HAP-1 (cell line): ENCODE measurements around the gene FOXF1.

Source experiments
- DNase-seq, 2 experiments: peaks; one replicate each; pipeline ENCODE4 v3.0.0-alpha.2; 2016 to 2020; ENCODE audit warnings: low spot score in 2 of 2
- H3K27me3 ChIP-seq: fragments of 250-450 bp; sonication (Bioruptor Pico); 2 replicates; pipeline ENCODE4 v1.5.1; 2020; ENCODE audit warnings: low read depth, mild to moderate bottlenecking, moderate library complexity
- H3K36me3 ChIP-seq: fragments of 250-450 bp; sonication (Bioruptor Pico); replicated peaks from 2 replicates; pipeline ENCODE4 v1.5.1; 2020; ENCODE audit warnings: mild to moderate bottlenecking
- H3K4me1 ChIP-seq: fragments of 250-450 bp; sonication (Bioruptor Pico); 2 replicates; pipeline ENCODE4 v1.5.1; 2020; ENCODE audit warnings: mild to moderate bottlenecking
- H3K4me3 ChIP-seq: fragments of 250-450 bp; sonication (Bioruptor Pico); 2 replicates; pipeline ENCODE4 v1.5.1; 2020; ENCODE audit warnings: mild to moderate bottlenecking, moderate library complexity
- H3K9me3 ChIP-seq: fragments of 250-450 bp; sonication (Bioruptor Pico); 2 replicates; pipeline ENCODE4 v1.5.1; 2020; ENCODE audit warnings: mild to moderate bottlenecking, moderate library complexity
- in situ Hi-C: fragments of 300-500 bp; cut with MboI; formaldehyde crosslinking; loops from 3 replicates; pipeline ENCODE4 v1.14.3; 2020; ENCODE audit warnings: low sequenced_read_pairs, inconsistent platforms, mixed read lengths

Gene FOXF1

GRCh38 chr16:86533076-86533475, 22.7 kb downstream of the FOXF1 start:
- in situ Hi-C loops: no loop called here
- no peak overlapping the region for H3K4me3 ChIP-seq
- H3K36me3 ChIP-seq: peaks cover 4% of the 10 kb centered on the region; the same call in 1 of the 2 replicates
- DNase-seq: no peak
- no peaks in the 10 kb centered on the region for H3K4me1 ChIP-seq
- H3K9me3 ChIP-seq: no peaks in the 10 kb centered on the region
- H3K27me3 ChIP-seq: no peaks in the 10 kb centered on the region

GRCh38 chr16:86533767-86534351, 23.5 kb downstream of the FOXF1 start:
- Histone ChIP-seq H3K4me3 (no peak overlapping the region), H3K27me3 (no peaks in the 10 kb centered on the region), H3K4me1 (no peaks in the 10 kb centered on the region), H3K9me3 (no peaks in the 10 kb centered on the region), H3K36me3 (peaks cover 9% of the 10 kb centered on the region; the same call in 1 of the 2 replicates)
- in situ Hi-C loops: no loop called here
- DNase-seq: no peak

- Histone ChIP-seq H3K4me1 (no peaks in the 10 kb centered on the region), H3K36me3 (peaks cover 15% of the 10 kb centered on the region), H3K27me3 (no peaks in the 10 kb centered on the region), H3K4me3 (no peak overlapping the region), H3K9me3 (no peaks in the 10 kb centered on the region)
- in situ Hi-C loops: no loop called here
- DNase-seq: no peak
These were observed 24.7 kb downstream of the FOXF1 start for GRCh38 chr16:86534779-86535615.

- Histone ChIP-seq H3K27me3 (no peaks in the 10 kb centered on the region), H3K9me3 (no peaks in the 10 kb centered on the region), H3K4me1 (no peaks in the 10 kb centered on the region), H3K4me3 (no peak overlapping the region), H3K36me3 (peaks cover 16% of the 10 kb centered on the region)
- DNase-seq: no peak
- in situ Hi-C loops: no loop called here
These were observed 26.3 kb downstream of the FOXF1 start for GRCh38 chr16:86536621-86537020.

GRCh38 chr16:86537486-86537885, 27.2 kb downstream of the FOXF1 start:
- DNase-seq: no peak
- in situ Hi-C loops: no loop called here
- Histone ChIP-seq H3K9me3 (no peaks in the 10 kb centered on the region), H3K4me1 (no peaks in the 10 kb centered on the region), H3K36me3 (peaks cover 23% of the 10 kb centered on the region), H3K27me3 (no peaks in the 10 kb centered on the region), H3K4me3 (no peak overlapping the region)

- Histone ChIP-seq H3K4me3 (no peak overlapping the region), H3K27me3 (no peaks in the 10 kb centered on the region), H3K4me1 (no peaks in the 10 kb centered on the region), H3K9me3 (no peaks in the 10 kb centered on the region), H3K36me3 (peaks cover 23% of the 10 kb centered on the region)
- DNase-seq: no peak
- in situ Hi-C loops: no loop called here
These were observed 28.0 kb downstream of the FOXF1 start for GRCh38 chr16:86538196-86538780.

GRCh38 chr16:86540894-86541293, 30.6 kb downstream of the FOXF1 start:
- no peaks in the 10 kb centered on the region for H3K27me3 ChIP-seq

GRCh38 chr16:86541560-86541959, 31.2 kb downstream of the FOXF1 start:
- H3K27me3 ChIP-seq: no peaks in the 10 kb centered on the region
- H3K36me3 ChIP-seq: peaks cover 27% of the 10 kb centered on the region
- no peak for DNase-seq
- H3K4me3 ChIP-seq: no peak overlapping the region
- H3K9me3 ChIP-seq: no peaks in the 10 kb centered on the region
- no peaks in the 10 kb centered on the region for H3K4me1 ChIP-seq
- in situ Hi-C loops: no loop called here

More at GRCh38 chr16:86540894-86541293, 30.6 kb downstream of the FOXF1 start:
- in situ Hi-C loops: no loop called here
- Histone ChIP-seq H3K36me3 (peaks cover 26% of the 10 kb centered on the region), H3K9me3 (no peaks in the 10 kb centered on the region), H3K4me1 (no peaks in the 10 kb centered on the region), H3K4me3 (no peak overlapping the region)
- DNase-seq: no peak

GRCh38 chr16:86542756-86543750, 32.7 kb downstream of the FOXF1 start:
- Histone ChIP-seq H3K9me3 (no peaks in the 10 kb centered on the region), H3K27me3 (no peaks in the 10 kb centered on the region), H3K4me1 (no peaks in the 10 kb centered on the region), H3K36me3 (peaks cover 36% of the 10 kb centered on the region), H3K4me3 (no peak overlapping the region)
- no peak for DNase-seq
- in situ Hi-C loops: no loop called here

- H3K4me3 ChIP-seq: no peak overlapping the region
- no peak for DNase-seq
- H3K36me3 ChIP-seq: peaks cover 29% of the 10 kb centered on the region
- no peaks in the 10 kb centered on the region for H3K9me3 ChIP-seq
- H3K4me1 ChIP-seq: no peaks in the 10 kb centered on the region
- no peaks in the 10 kb centered on the region for H3K27me3 ChIP-seq
- in situ Hi-C loops: no loop called here
These were observed 35.2 kb downstream of the FOXF1 start for GRCh38 chr16:86545481-86545880.

- in situ Hi-C loops: no loop called here
- no peaks in the 10 kb centered on the region for H3K4me1 ChIP-seq
- peaks cover 29% of the 10 kb centered on the region for H3K36me3 ChIP-seq
- no peak for DNase-seq
- H3K27me3 ChIP-seq: no peaks in the 10 kb centered on the region
- H3K9me3 ChIP-seq: no peaks in the 10 kb centered on the region
- no peak overlapping the region for H3K4me3 ChIP-seq
These were observed 35.8 kb downstream of the FOXF1 start for GRCh38 chr16:86545954-86546637.

- H3K36me3 ChIP-seq: peaks cover 33% of the 10 kb centered on the region
- no peaks in the 10 kb centered on the region for H3K4me1 ChIP-seq
- in situ Hi-C loops: no loop called here
These were observed 36.3 kb downstream of the FOXF1 start for GRCh38 chr16:86546638-86547013.

GRCh38 chr16:86547286-86547685, 37.0 kb downstream of the FOXF1 start:
- no peak for DNase-seq
- no peaks in the 10 kb centered on the region for H3K9me3 ChIP-seq
- no peak overlapping the region for H3K4me3 ChIP-seq
- H3K27me3 ChIP-seq: no peaks in the 10 kb centered on the region
- H3K4me1 ChIP-seq: no peaks in the 10 kb centered on the region
- peaks cover 30% of the 10 kb centered on the region for H3K36me3 ChIP-seq
- in situ Hi-C loops: no loop called here

More at GRCh38 chr16:86546638-86547013, 36.3 kb downstream of the FOXF1 start:
- no peak for DNase-seq
- Histone ChIP-seq H3K4me3 (no peak overlapping the region), H3K27me3 (no peaks in the 10 kb centered on the region), H3K9me3 (no peaks in the 10 kb centered on the region)
